GM04503 (cell line): ENCODE data around the gene RABGAP1L.
"Not testable (repeated sequence)": the region's sequence is repeated elsewhere in the genome, so short reads cannot be mapped to it uniquely, and the experiment has no call there.

ENCODE experiments used
- DNase-seq: peaks from one replicate; pipeline ENCODE4 v3.0.0-alpha.2; 2012; ENCODE audit warnings: low read depth

RABGAP1L gene

GRCh38 chr1:174580801-174581200 is 421.5 kb downstream of the RABGAP1L start:
- no peak for DNase-seq

GRCh38 chr1:174583316-174583715 is 424.0 kb downstream of the RABGAP1L start:
- no peak for DNase-seq

- no peak for DNase-seq
Measured at GRCh38 chr1:174584071-174584470, 424.8 kb downstream of the RABGAP1L start.

GRCh38 chr1:174588618-174589017 is 429.3 kb downstream of the RABGAP1L start:
- DNase-seq, result not testable (repeated sequence)

DNA sequence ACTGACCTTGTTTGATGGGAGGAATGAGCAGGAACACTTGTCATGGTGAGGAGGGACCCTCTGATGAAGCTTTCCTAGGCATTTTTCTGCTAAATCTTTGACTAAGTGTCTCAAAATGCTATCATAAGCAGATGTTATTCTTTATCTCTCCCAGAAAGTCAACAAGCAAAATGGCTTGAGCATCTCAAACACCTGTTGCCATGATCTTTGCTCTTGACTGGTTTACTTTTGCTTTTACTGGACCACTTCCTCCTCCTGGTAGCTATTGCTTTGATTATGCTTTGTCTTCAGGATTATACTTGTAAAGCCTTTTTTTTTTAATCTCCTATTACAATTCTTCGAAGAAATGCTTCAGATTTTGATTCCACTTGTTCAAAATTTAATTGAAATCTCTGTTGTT is 445.9 kb downstream of the RABGAP1L start:
- DNase-seq, result no peak

- no peak for DNase-seq
Measured at GRCh38 chr1:174606471-174606870, 447.2 kb downstream of the RABGAP1L start.

GRCh38 chr1:174617905-174618304 is 458.6 kb downstream of the RABGAP1L start:
- DNase-seq, result not testable (repeated sequence)

DNA sequence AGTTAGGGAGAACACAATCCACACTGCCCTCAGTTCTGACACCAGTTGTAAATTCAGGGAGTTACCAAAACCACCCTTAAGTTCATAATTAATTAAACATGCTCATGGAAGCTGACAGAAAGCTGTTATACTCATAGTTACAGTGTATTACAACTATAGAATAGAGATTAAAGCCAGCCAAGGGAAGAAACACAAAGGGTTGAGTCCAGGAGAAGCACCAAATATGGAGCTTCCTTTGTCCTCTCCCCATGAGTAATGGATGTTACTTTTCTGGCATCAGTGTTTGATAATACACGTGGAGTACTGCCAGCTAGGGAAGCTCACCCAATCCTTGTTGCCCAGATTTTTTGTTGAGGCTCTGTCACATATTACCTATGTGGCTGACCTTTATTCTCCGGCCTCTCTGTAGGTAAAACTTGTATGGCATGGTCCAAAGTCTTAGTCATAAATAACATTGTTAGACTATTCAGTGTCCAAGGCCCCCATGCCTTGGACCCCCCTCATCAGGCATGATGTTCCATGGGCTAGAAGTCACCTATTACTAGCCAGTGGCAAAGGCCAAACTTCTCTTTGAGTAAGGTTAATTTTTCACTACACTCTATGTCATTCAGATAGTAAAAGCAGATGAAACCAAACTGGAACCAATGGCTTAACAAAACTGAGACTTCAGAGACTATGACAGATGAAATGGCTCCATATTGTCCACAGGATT is 464.2 kb downstream of the RABGAP1L start:
- DNase-seq, result no peak

DNA sequence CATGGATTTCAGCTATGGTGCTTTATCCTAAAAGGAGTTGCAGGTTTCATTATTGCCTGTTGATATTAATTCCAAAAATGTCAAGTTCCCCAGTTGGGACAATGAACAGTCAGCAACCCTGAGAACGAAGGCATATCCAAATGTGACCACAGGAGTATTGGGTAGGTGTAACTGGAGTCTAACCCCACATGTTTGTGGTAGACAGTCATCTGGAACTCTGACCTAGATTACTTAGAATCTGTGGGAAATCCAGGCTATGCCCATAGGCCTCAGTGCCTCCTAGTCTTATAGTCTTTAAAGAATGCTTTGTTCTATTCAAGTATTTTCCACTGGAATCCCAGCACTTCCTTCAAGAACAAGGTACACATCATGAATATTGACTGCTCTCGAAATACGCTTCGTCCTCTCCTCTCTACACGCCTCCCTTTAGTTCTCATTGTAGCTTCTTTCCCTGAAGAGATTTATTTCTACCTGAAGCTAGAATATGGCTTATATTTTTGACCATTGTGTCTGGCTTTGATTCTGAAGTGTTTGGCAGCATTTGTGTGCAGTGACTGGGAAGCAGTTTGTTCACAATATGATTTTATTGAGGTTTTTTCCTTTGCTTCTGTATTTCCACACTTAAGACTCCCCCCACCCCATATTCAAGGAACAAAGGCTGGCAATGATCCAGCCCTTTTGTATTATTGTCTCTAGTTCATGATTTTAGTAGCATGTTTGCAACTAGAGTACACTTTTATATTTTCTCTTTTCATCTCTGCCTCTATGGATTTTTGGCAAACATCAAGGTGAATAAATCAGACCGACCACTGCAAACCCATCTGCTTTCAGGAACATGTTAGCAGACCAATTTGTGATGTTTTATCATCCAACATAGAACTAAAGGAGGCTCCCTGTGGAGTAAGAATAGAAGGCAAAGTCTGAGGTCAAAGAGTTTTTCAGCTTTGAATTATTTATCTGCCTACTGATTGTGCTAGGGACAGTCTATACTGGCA is 467.0 kb downstream of the RABGAP1L start:
- peak; percentile 49 for DNase-seq

GRCh38 chr1:174637487-174637886 is 478.2 kb downstream of the RABGAP1L start:
- DNase-seq, result no peak

- DNase-seq, result no peak
Measured at GRCh38 chr1:174639461-174639860, 480.1 kb downstream of the RABGAP1L start.

- DNase-seq, result no peak
Measured at GRCh38 chr1:174640783-174641182, 481.5 kb downstream of the RABGAP1L start.

DNA sequence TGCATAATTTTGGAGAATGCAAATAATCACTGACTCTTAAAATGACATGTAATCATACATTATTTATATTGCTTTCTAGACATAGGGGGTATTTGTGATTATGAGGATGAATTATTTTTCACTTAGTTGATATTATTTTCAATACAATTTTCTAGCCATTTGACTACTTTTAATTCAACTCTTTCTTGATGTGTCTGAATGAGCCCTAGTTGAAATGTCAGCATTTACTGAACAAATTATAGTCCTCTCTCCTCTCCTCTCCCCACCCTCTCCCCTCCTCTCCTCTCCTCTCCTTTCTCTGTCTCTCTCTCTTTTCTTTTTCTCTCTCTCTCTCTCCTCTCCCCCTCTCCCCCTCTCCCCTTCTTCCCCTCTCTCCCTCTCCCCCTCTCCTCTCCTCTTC is 483.1 kb downstream of the RABGAP1L start:
- DNase-seq, result no peak

DNA sequence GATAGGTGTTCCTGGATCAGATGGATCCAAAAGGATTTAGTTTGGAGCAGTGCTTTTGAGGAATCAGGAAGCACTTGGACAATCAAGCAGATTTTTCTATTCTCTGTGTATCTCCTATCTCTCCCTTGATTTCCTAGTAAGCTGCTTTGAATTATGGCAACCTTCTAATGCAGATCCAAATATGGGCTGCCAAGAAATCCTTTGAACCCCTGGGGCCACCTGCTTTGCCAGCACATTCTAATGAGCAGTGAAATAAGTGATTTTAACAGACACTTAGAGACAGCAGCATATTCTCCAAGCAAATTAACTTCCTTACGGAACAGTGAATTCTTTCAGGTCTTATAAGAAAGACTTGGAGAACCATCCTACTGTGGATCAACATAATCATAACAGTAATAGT is 483.9 kb downstream of the RABGAP1L start:
- no peak for DNase-seq

DNA sequence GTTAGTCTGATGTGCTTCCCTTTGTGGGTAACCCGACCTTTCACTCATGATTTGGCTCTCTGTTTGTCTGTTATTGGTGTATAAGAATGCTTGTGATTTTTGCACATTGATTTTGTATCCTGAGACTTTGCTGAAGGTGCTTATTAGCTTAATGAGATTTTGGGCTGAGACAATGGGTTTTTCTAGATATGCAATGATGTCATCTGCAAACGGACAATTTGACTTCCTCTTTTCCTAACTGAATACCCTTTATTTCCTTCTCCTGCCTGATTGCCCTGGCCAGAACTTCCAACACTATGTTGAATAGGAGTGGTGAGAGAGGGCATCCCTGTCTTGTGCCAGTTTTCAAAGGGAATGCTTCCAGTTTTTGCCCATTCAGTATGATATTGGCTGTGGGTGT is 490.3 kb downstream of the RABGAP1L start:
- not testable (repeated sequence) for DNase-seq

- DNase-seq, result no peak
Measured at GRCh38 chr1:174652569-174653280, 493.4 kb downstream of the RABGAP1L start.

- no peak for DNase-seq
Measured at GRCh38 chr1:174654560-174654959, 495.2 kb downstream of the RABGAP1L start.

DNA sequence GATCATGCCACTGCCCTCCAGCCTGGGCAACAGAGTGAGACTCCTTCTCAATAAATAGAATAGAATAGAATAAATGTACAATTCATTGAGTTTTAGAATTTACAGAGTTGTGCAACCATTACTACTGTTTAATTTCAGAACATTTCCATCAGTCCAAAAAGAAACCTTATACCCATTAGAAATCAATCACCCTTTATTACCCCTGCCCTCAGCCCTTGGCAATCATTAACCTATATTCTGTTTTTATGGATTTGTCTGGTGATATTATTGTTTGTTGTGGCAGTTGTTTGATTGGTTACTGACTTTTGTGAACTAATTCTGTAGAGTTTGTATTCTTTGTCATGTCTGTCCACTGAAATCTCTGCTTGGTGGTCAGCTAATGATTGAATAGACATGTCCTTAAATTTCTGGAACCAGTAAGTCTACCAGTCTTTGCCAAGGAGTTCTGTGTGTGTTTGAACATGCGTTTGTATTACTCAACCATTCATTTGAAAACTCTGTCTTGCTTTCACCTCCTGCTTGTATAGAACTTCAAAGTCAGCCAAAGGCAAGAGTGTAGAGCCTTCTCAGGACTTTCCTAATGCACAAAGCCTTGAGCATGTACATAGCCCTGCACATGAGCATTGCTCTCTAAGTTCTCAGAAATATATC is 497.2 kb downstream of the RABGAP1L start:
- DNase-seq, result no peak

DNA sequence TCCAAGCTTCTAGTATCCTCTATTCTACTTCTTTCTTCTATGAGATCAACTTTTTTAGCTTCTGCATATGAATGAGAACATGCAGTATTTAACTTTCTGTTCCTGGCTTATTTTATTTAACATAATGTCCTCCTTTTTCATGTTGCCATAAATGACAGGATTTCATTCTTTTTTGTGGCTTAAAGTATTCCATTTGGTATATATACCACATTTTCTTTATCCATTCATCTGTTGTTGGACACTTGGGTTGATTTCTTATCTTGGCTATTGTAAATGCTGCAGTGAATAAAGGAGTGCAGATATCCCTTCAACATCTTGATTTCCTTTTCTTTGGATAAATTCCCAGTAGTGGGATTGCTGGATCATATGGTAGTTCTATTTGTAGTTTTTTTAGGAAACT is 498.1 kb downstream of the RABGAP1L start:
- no peak for DNase-seq

- DNase-seq, result no peak
Measured at GRCh38 chr1:174657893-174658292, 498.6 kb downstream of the RABGAP1L start.

GRCh38 chr1:174659823-174660222 is 500.5 kb downstream of the RABGAP1L start:
- DNase-seq, result no peak

GRCh38 chr1:174660476-174660875 is 501.2 kb downstream of the RABGAP1L start:
- DNase-seq, result no peak
